HEK293 (cell line): ENCODE data around the gene UBE2J2.

Experiments
- GFI1B ChIP-seq: fragments of 450-650 bp; formaldehyde crosslinking; IDR thresholded peaks from 2 replicates; pipeline ENCODE4 v1.5.1; 2016; ENCODE audit warnings: missing biosample characterization, missing genetic modification characterization
- IKZF3 ChIP-seq: fragments of 450-650 bp; IDR thresholded peaks from 2 replicates; pipeline ENCODE4 v1.5.0; 2018; ENCODE audit warnings: missing biosample characterization, mild to moderate bottlenecking, missing genetic modification characterization, moderate library complexity
- KLF1 ChIP-seq: fragments of 450-650 bp; formaldehyde crosslinking; IDR thresholded peaks from 2 replicates; pipeline ENCODE4 v1.5.1; 2016; ENCODE audit warnings: missing biosample characterization, missing genetic modification characterization
- KLF16 ChIP-seq: fragments of 450-650 bp; formaldehyde crosslinking; IDR thresholded peaks from 2 replicates; pipeline ENCODE4 v1.5.1; 2017; ENCODE audit warnings: missing biosample characterization, missing genetic modification characterization
- KLF7 ChIP-seq: fragments of 450-650 bp; formaldehyde crosslinking; IDR thresholded peaks from 2 replicates; pipeline ENCODE4 v1.5.1; 2016; ENCODE audit warnings: missing biosample characterization, missing genetic modification characterization, borderline replicate concordance
- MEIS1 ChIP-seq: sonication (generic); formaldehyde crosslinking; IDR thresholded peaks from 2 replicates; pipeline ENCODE4 v1.8.1; 2022; ENCODE audit warnings: missing genetic modification reagents, mild to moderate bottlenecking, borderline replicate concordance
- MZF1 ChIP-seq: fragments of 450-650 bp; formaldehyde crosslinking; IDR thresholded peaks from 2 replicates; pipeline ENCODE4 v1.5.1; 2017; ENCODE audit warnings: missing biosample characterization, missing genetic modification characterization, borderline replicate concordance
- PRDM1 ChIP-seq: fragments of 450-650 bp; formaldehyde crosslinking; IDR thresholded peaks from 2 replicates; pipeline ENCODE4; 2016; ENCODE audit warnings: missing biosample characterization, missing genetic modification characterization
- REPIN1 ChIP-seq: fragments of 450-650 bp; formaldehyde crosslinking; IDR thresholded peaks from 2 replicates; pipeline ENCODE4 v1.5.1; 2017; ENCODE audit warnings: missing biosample characterization, missing genetic modification characterization, low read depth
- SP7 ChIP-seq: fragments of 450-650 bp; formaldehyde crosslinking; IDR thresholded peaks from 2 replicates; pipeline ENCODE4 v1.5.1; 2016; ENCODE audit warnings: missing biosample characterization, missing genetic modification characterization
- TRIM28 ChIP-seq: IDR thresholded peaks from 2 replicates; pipeline ENCODE4 v1.6.1; 2011; ENCODE audit warnings: low read length, control low read depth, borderline replicate concordance
- ZFP3 ChIP-seq: fragments of 450-650 bp; formaldehyde crosslinking; IDR thresholded peaks from 2 replicates; pipeline ENCODE4 v1.5.1; 2016; ENCODE audit warnings: low read depth, missing biosample characterization, missing genetic modification characterization
- ZNF146 ChIP-seq: fragments of 450-650 bp; formaldehyde crosslinking; IDR thresholded peaks from 2 replicates; pipeline ENCODE4 v1.5.1; 2016; ENCODE audit warnings: missing biosample characterization, missing genetic modification characterization
- ZNF174 ChIP-seq: fragments of 450-650 bp; formaldehyde crosslinking; IDR thresholded peaks from 2 replicates; pipeline ENCODE4 v1.5.0; 2017; ENCODE audit warnings: missing biosample characterization, mild to moderate bottlenecking, missing genetic modification characterization
- ZNF214 ChIP-seq: fragments of 450-650 bp; formaldehyde crosslinking; IDR thresholded peaks from 2 replicates; pipeline ENCODE4 v1.5.1; 2017; ENCODE audit warnings: missing biosample characterization, mild to moderate bottlenecking, missing genetic modification characterization, borderline replicate concordance
- ZNF221 ChIP-seq: fragments of 450-650 bp; formaldehyde crosslinking; IDR thresholded peaks from 2 replicates; pipeline ENCODE4 v1.5.1; 2017; ENCODE audit warnings: missing biosample characterization, missing genetic modification characterization, borderline replicate concordance
- ZNF23 ChIP-seq: fragments of 450-650 bp; formaldehyde crosslinking; IDR thresholded peaks from 2 replicates; pipeline ENCODE4 v1.5.1; 2016; ENCODE audit warnings: missing biosample characterization, missing genetic modification characterization, borderline replicate concordance
- ZNF37A ChIP-seq: fragments of 450-650 bp; IDR thresholded peaks from 2 replicates; pipeline ENCODE4 v1.5.1; 2018; ENCODE audit warnings: missing biosample characterization, missing genetic modification characterization
- ZNF521 ChIP-seq: fragments of 450-650 bp; formaldehyde crosslinking; IDR thresholded peaks from 2 replicates; pipeline ENCODE4 v1.5.1; 2017; ENCODE audit warnings: missing biosample characterization, mild to moderate bottlenecking, missing genetic modification characterization
- ZNF621 ChIP-seq: fragments of 450-650 bp; formaldehyde crosslinking; IDR thresholded peaks from 2 replicates; pipeline ENCODE4 v1.5.1; 2017; ENCODE audit warnings: missing biosample characterization, missing genetic modification characterization
- ZNF626 ChIP-seq: fragments of 450-650 bp; sonication (Bioruptor Pico); formaldehyde crosslinking; IDR thresholded peaks from 2 replicates; pipeline ENCODE4 v1.5.1; 2018; ENCODE audit warnings: missing biosample characterization, missing genetic modification characterization, inconsistent platforms
- ZNF776 ChIP-seq: fragments of 450-650 bp; formaldehyde crosslinking; IDR thresholded peaks from 2 replicates; pipeline ENCODE4 v1.5.0; 2017; ENCODE audit warnings: missing biosample characterization, missing genetic modification characterization, borderline replicate concordance
- ZNF791 ChIP-seq: fragments of 450-650 bp; formaldehyde crosslinking; IDR thresholded peaks from 2 replicates; pipeline ENCODE4 v1.5.1; 2016; ENCODE audit warnings: missing biosample characterization, missing genetic modification characterization
- ZNF792 ChIP-seq: fragments of 450-650 bp; formaldehyde crosslinking; IDR thresholded peaks from 2 replicates; pipeline ENCODE4 v1.5.1; 2016; ENCODE audit warnings: missing biosample characterization, missing genetic modification characterization
- ZSCAN30 ChIP-seq: fragments of 450-650 bp; IDR thresholded peaks from 2 replicates; pipeline ENCODE4 v1.5.1; 2018; ENCODE audit warnings: missing biosample characterization, mild to moderate bottlenecking, missing genetic modification characterization, moderate library complexity
- TF ChIP-seq, protein P1 (sequence below): fragments of 450-650 bp; IDR thresholded peaks from 2 replicates; pipeline ENCODE4 v1.5.1; 2018; ENCODE audit warnings: missing biosample characterization, missing genetic modification characterization
- TF ChIP-seq, protein P2 (sequence below): fragments of 450-650 bp; formaldehyde crosslinking; IDR thresholded peaks from 2 replicates; pipeline ENCODE4 v1.5.0; 2017; ENCODE audit warnings: missing biosample characterization, missing genetic modification characterization, borderline replicate concordance
- TF ChIP-seq, protein P3 (sequence below): fragments of 450-650 bp; formaldehyde crosslinking; IDR thresholded peaks from 2 replicates; pipeline ENCODE4 v1.5.1; 2017; ENCODE audit warnings: missing biosample characterization, missing genetic modification characterization
- TF ChIP-seq, protein P4 (sequence below): fragments of 450-650 bp; formaldehyde crosslinking; IDR thresholded peaks from 2 replicates; pipeline ENCODE4 v1.5.1; 2017; ENCODE audit warnings: missing biosample characterization, missing genetic modification characterization
- TF ChIP-seq, protein P5 (sequence below): fragments of 450-650 bp; formaldehyde crosslinking; IDR thresholded peaks from 2 replicates; pipeline ENCODE4 v1.5.1; 2017; ENCODE audit warnings: missing biosample characterization, missing genetic modification characterization
- TF ChIP-seq, protein P6 (sequence below): sonication (generic); formaldehyde crosslinking; IDR thresholded peaks from 2 replicates; pipeline ENCODE4 v1.8.1; 2022; ENCODE audit warnings: mild to moderate bottlenecking, moderate library complexity, missing genetic modification reagents

Gene UBE2J2

DNA sequence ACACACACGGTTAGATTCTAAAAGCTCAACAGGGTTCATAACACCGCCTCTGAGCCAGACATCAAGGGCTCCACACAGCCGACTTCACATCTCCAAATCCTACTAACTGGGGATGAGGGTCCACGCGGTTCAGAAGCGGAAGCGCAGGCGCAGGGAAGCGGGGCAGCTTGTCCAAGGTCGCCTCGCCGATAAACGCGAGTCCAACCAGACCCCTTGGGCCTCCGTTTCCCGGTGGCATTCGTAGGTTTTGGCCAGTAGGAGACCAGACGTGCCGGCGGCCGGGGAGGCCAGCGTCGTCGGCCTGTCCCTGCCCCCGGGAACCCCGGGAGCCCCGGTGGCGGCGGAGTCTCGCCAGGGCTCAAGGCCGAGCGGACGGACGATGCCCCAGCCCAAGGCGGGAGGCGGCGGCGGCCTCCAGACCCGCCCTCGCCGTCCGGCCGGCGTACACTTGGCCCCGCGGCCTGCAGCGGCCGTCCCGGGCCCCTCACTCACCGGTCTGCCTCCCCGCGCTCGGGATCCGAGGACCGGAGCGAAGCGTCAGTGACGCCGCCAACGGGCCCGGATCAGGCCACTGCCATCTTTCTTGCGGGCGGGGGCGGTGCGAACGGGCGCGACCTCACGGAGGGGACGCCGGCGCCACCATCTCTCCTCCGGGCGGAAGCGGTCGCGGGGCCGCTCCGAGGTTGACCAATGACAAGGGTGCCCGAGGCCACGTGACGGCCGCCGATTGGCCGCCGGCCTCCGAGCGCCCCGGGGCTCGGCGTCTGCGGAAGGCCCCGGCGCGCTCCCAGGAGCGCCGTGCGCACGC, 42.0 kb downstream of the UBE2J2 start, which contains the start of gene SDF4 (continued):
- TF ChIP-seq, protein P1, sequence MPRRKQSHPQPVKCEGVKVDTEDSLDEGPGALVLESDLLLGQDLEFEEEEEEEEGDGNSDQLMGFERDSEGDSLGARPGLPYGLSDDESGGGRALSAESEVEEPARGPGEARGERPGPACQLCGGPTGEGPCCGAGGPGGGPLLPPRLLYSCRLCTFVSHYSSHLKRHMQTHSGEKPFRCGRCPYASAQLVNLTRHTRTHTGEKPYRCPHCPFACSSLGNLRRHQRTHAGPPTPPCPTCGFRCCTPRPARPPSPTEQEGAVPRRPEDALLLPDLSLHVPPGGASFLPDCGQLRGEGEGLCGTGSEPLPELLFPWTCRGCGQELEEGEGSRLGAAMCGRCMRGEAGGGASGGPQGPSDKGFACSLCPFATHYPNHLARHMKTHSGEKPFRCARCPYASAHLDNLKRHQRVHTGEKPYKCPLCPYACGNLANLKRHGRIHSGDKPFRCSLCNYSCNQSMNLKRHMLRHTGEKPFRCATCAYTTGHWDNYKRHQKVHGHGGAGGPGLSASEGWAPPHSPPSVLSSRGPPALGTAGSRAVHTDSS (tag by site-specific recombination): no peak
- no peak for TF ChIP-seq ZNF792 (tag by site-specific recombination)
- TF ChIP-seq, protein P2, sequence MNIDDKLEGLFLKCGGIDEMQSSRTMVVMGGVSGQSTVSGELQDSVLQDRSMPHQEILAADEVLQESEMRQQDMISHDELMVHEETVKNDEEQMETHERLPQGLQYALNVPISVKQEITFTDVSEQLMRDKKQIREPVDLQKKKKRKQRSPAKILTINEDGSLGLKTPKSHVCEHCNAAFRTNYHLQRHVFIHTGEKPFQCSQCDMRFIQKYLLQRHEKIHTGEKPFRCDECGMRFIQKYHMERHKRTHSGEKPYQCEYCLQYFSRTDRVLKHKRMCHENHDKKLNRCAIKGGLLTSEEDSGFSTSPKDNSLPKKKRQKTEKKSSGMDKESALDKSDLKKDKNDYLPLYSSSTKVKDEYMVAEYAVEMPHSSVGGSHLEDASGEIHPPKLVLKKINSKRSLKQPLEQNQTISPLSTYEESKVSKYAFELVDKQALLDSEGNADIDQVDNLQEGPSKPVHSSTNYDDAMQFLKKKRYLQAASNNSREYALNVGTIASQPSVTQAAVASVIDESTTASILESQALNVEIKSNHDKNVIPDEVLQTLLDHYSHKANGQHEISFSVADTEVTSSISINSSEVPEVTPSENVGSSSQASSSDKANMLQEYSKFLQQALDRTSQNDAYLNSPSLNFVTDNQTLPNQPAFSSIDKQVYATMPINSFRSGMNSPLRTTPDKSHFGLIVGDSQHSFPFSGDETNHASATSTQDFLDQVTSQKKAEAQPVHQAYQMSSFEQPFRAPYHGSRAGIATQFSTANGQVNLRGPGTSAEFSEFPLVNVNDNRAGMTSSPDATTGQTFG (tag by site-specific recombination): no peak
- TF ChIP-seq KLF16 (tag by site-specific recombination): 0 out of 2 replicates have a peak, but pooled peaks have one; percentile 56
- peak; percentile 57; the same call in 1 of the 2 replicates for TF ChIP-seq SP7 (tag by site-specific recombination)
- no peak for TF ChIP-seq ZNF776 (tag by site-specific recombination)
- TF ChIP-seq TRIM28: no peak
- no peak for TF ChIP-seq ZNF521 (tag by site-specific recombination)
- peak; percentile 39; the same call in 1 of the 2 replicates for TF ChIP-seq KLF1
- no peak for TF ChIP-seq ZNF791
- TF ChIP-seq, protein P3, sequence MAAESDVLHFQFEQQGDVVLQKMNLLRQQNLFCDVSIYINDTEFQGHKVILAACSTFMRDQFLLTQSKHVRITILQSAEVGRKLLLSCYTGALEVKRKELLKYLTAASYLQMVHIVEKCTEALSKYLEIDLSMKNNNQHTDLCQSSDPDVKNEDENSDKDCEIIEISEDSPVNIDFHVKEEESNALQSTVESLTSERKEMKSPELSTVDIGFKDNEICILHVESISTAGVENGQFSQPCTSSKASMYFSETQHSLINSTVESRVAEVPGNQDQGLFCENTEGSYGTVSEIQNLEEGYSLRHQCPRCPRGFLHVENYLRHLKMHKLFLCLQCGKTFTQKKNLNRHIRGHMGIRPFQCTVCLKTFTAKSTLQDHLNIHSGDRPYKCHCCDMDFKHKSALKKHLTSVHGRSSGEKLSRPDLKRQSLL: peak; percentile 13; the same call in 1 of the 2 replicates
- TF ChIP-seq ZNF146 (tag by site-specific recombination): no peak
- no peak for TF ChIP-seq ZNF37A
- no peak; the same call in 1 of the 2 replicates for TF ChIP-seq ZNF626 (tag by site-specific recombination)
- TF ChIP-seq PRDM1 (tag by site-specific recombination): no peak
- TF ChIP-seq IKZF3 (tag by site-specific recombination): no peak
- no peak for TF ChIP-seq ZNF221 (tag by site-specific recombination)
- TF ChIP-seq REPIN1 (tag by site-specific recombination): no peak
- no peak for TF ChIP-seq GFI1B (tag by site-specific recombination)
- no peak for TF ChIP-seq ZFP3 (tag by site-specific recombination)
- peak; percentile 69; the same call in 1 of the 2 replicates for TF ChIP-seq ZSCAN30 (tag by site-specific recombination)
- no peak for TF ChIP-seq ZNF214 (tag by site-specific recombination)
- TF ChIP-seq, protein P4, sequence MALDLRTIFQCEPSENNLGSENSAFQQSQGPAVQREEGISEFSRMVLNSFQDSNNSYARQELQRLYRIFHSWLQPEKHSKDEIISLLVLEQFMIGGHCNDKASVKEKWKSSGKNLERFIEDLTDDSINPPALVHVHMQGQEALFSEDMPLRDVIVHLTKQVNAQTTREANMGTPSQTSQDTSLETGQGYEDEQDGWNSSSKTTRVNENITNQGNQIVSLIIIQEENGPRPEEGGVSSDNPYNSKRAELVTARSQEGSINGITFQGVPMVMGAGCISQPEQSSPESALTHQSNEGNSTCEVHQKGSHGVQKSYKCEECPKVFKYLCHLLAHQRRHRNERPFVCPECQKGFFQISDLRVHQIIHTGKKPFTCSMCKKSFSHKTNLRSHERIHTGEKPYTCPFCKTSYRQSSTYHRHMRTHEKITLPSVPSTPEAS: no peak
- TF ChIP-seq, protein P5, sequence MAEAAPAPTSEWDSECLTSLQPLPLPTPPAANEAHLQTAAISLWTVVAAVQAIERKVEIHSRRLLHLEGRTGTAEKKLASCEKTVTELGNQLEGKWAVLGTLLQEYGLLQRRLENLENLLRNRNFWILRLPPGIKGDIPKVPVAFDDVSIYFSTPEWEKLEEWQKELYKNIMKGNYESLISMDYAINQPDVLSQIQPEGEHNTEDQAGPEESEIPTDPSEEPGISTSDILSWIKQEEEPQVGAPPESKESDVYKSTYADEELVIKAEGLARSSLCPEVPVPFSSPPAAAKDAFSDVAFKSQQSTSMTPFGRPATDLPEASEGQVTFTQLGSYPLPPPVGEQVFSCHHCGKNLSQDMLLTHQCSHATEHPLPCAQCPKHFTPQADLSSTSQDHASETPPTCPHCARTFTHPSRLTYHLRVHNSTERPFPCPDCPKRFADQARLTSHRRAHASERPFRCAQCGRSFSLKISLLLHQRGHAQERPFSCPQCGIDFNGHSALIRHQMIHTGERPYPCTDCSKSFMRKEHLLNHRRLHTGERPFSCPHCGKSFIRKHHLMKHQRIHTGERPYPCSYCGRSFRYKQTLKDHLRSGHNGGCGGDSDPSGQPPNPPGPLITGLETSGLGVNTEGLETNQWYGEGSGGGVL (tag by site-specific recombination): peak; percentile 17; the same call in 1 of the 2 replicates
- no peak for TF ChIP-seq MZF1 (tag by site-specific recombination)
- TF ChIP-seq KLF7: no peak
- TF ChIP-seq, protein P6, sequence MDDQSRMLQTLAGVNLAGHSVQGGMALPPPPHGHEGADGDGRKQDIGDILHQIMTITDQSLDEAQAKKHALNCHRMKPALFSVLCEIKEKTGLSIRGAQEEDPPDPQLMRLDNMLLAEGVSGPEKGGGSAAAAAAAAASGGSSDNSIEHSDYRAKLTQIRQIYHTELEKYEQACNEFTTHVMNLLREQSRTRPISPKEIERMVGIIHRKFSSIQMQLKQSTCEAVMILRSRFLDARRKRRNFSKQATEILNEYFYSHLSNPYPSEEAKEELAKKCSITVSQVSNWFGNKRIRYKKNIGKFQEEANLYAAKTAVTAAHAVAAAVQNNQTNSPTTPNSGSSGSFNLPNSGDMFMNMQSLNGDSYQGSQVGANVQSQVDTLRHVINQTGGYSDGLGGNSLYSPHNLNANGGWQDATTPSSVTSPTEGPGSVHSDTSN (CRISPR knock-in tag): no peak
- no peak for TF ChIP-seq ZNF621 (tag by site-specific recombination)
- no peak for TF ChIP-seq ZNF23 (tag by site-specific recombination)
- no peak for TF ChIP-seq MEIS1 (CRISPR knock-in tag)
- no peak for TF ChIP-seq ZNF174 (tag by site-specific recombination)
